H9 (cell line): ENCODE measurements around the gene LDLRAD4. TPM values are rescaled to one million over a fixed set of nuclear protein-coding genes. Genes with fewer than 3 reads are reported as not detected.

Source experiments
- DNase-seq: peaks from one replicate; pipeline ENCODE4 v3.0.0-alpha.2; 2017
- H2AFZ ChIP-seq: one replicate; pipeline ENCODE4 v1.6.1; 2013; ENCODE audit warnings: mild to moderate bottlenecking, low read length, control low read depth, moderate library complexity
- H2AK5ac ChIP-seq: 2 replicates; pipeline ENCODE4 v1.6.1; 2013; ENCODE audit warnings: low read length, control low read depth, mixed read lengths; ENCODE audit not compliant: insufficient read length
- H2BK120ac ChIP-seq: one replicate; pipeline ENCODE4 v1.6.1; 2013; ENCODE audit warnings: low read depth, mild to moderate bottlenecking, low read length, control low read depth, inconsistent platforms; ENCODE audit not compliant: poor library complexity, severe bottlenecking
- H2BK12ac ChIP-seq: 2 replicates; pipeline ENCODE4 v1.6.1; 2013; ENCODE audit warnings: low read length, control low read depth, mixed read lengths, low read depth; ENCODE audit not compliant: insufficient read length
- H2BK15ac ChIP-seq: 2 replicates; pipeline ENCODE4 v1.6.1; 2013; ENCODE audit warnings: low read depth, low read length, control low read depth
- H2BK20ac ChIP-seq: one replicate; pipeline ENCODE4 v1.6.1; 2013; ENCODE audit warnings: low read depth, mild to moderate bottlenecking, low read length, control low read depth, inconsistent platforms; ENCODE audit not compliant: poor library complexity, severe bottlenecking
- H2BK5ac ChIP-seq: 2 replicates; pipeline ENCODE4 v1.6.1; 2013; ENCODE audit warnings: low read length, control low read depth, mixed read lengths; ENCODE audit not compliant: insufficient read length
- H3K14ac ChIP-seq: 2 replicates; pipeline ENCODE4 v1.6.1; 2013; ENCODE audit warnings: low read length, control low read depth; ENCODE audit not compliant: insufficient read depth
- H3K18ac ChIP-seq: 2 replicates; pipeline ENCODE4 v1.6.1; 2013; ENCODE audit warnings: low read depth, mild to moderate bottlenecking, mixed read lengths, low read length, control low read depth; ENCODE audit not compliant: insufficient read length
- H3K23ac ChIP-seq: 2 replicates; pipeline ENCODE4 v1.6.1; 2013; ENCODE audit warnings: low read length, control low read depth, mixed read lengths, low read depth; ENCODE audit not compliant: insufficient read length
- H3K23me2 ChIP-seq: 2 replicates; pipeline ENCODE4 v1.6.1; 2013; ENCODE audit warnings: low read depth, mild to moderate bottlenecking, mixed read lengths, low read length, control low read depth; ENCODE audit not compliant: insufficient read length, poor library complexity, severe bottlenecking
- H3K27ac ChIP-seq: 2 replicates; pipeline ENCODE4 v1.5.1; 2013; ENCODE audit warnings: low read length, control low read depth, mixed read lengths, low read depth; ENCODE audit not compliant: insufficient read length
- H3K27me3 ChIP-seq: 2 replicates; pipeline ENCODE4 v1.6.1; 2013; ENCODE audit warnings: low read length, control low read depth, inconsistent platforms; ENCODE audit not compliant: insufficient read depth
- H3K4ac ChIP-seq: 2 replicates; pipeline ENCODE4 v1.6.1; 2013; ENCODE audit warnings: low read depth, mild to moderate bottlenecking, control low read depth, inconsistent platforms, low read length, moderate library complexity
- H3K4me1 ChIP-seq: 2 replicates; pipeline ENCODE4 v1.6.1; 2013; ENCODE audit warnings: low read length, control low read depth, inconsistent platforms; ENCODE audit not compliant: insufficient read depth
- H3K4me2 ChIP-seq: 2 replicates; pipeline ENCODE4 v1.6.1; 2013; ENCODE audit warnings: low read length, control low read depth, mixed read lengths; ENCODE audit not compliant: insufficient read length, insufficient read depth
- H3K56ac ChIP-seq: 2 replicates; pipeline ENCODE4 v1.6.1; 2013; ENCODE audit warnings: low read depth, mild to moderate bottlenecking, mixed read lengths, low read length, control low read depth; ENCODE audit not compliant: insufficient read length
- H3K79me1 ChIP-seq: 2 replicates; pipeline ENCODE4 v1.6.1; 2013; ENCODE audit warnings: low read depth, mild to moderate bottlenecking, moderate library complexity, low read length, control low read depth, inconsistent platforms; ENCODE audit not compliant: insufficient read depth, poor library complexity, severe bottlenecking
- H3K79me2 ChIP-seq: 2 replicates; pipeline ENCODE4 v1.6.1; 2013; ENCODE audit warnings: low read length, control low read depth, inconsistent platforms; ENCODE audit not compliant: insufficient read depth
- H3K9ac ChIP-seq: 2 replicates; pipeline ENCODE4 v1.6.1; 2013; ENCODE audit warnings: low read length, control low read depth, mixed read lengths; ENCODE audit not compliant: insufficient read length; ENCODE audit errors: extremely low read depth
- H3K9me3 ChIP-seq: one replicate; pipeline ENCODE4 v1.6.1; 2013; ENCODE audit warnings: low read depth, low read length, inconsistent platforms; ENCODE audit not compliant: control insufficient read depth
- H3T11ph ChIP-seq: one replicate; pipeline ENCODE4 v1.6.1; 2013; ENCODE audit warnings: mild to moderate bottlenecking, low read length, control low read depth, inconsistent platforms
- H4K20me1 ChIP-seq: one replicate; pipeline ENCODE4 v1.6.1; 2013; ENCODE audit not compliant: control insufficient read depth, insufficient read length, insufficient read depth
- H4K5ac ChIP-seq: 2 replicates; pipeline ENCODE4 v1.6.1; 2013; ENCODE audit warnings: low read depth, mild to moderate bottlenecking, mixed read lengths, low read length, control low read depth; ENCODE audit not compliant: insufficient read length
- H4K8ac ChIP-seq: replicated peaks from 2 replicates; pipeline ENCODE4 v1.6.1; 2013; ENCODE audit warnings: low read length, control low read depth, mixed read lengths, low read depth; ENCODE audit not compliant: insufficient read length
- H4K91ac ChIP-seq: 2 replicates; pipeline ENCODE4 v1.6.1; 2013; ENCODE audit warnings: low read depth, mild to moderate bottlenecking, moderate library complexity, mixed read lengths, low read length, control low read depth; ENCODE audit not compliant: insufficient read length
- H3K27ac Mint-ChIP-seq, 3 experiments: 2 replicates in 2 of 3; 3 replicates in 1 of 3; pipeline ENCODE4 v1.8.0; 2020 to 2021; ENCODE audit warnings: mixed read lengths in 3 of 3, mild to moderate bottlenecking in 1 of 3, moderate library complexity in 1 of 3
- H3K27me3 Mint-ChIP-seq: 2 replicates; pipeline ENCODE4 v1.8.0; 2021; ENCODE audit warnings: low read depth, mild to moderate bottlenecking, moderate library complexity, mixed read lengths
- H3K36me3 Mint-ChIP-seq, 3 experiments: 2 replicates in 2 of 3; 3 replicates in 1 of 3; pipeline ENCODE4 v1.8.0; 2020 to 2021; ENCODE audit warnings: low read depth in 3 of 3, mixed read lengths in 3 of 3; ENCODE audit not compliant: insufficient read depth in 1 of 3
- H3K4me1 Mint-ChIP-seq, 2 experiments: 2 replicates each; pipeline ENCODE4 v1.8.0; 2020; ENCODE audit warnings: mixed read lengths in 2 of 2
- H3K4me3 Mint-ChIP-seq, 2 experiments: 2 replicates in 1 of 2; 3 replicates in 1 of 2; pipeline ENCODE4 v1.8.0; 2020 to 2021; ENCODE audit warnings: mild to moderate bottlenecking in 2 of 2, mixed read lengths in 2 of 2, moderate library complexity in 1 of 2
- H3K9me3 Mint-ChIP-seq, 2 experiments: 2 replicates in 1 of 2; 3 replicates in 1 of 2; pipeline ENCODE4 v1.8.0; 2020; ENCODE audit warnings: mild to moderate bottlenecking in 2 of 2, mixed read lengths in 2 of 2, moderate library complexity in 1 of 2
- WGBS: extraction: QIAGEN DNeasy Blood & Tissue Kit; methylation state at CpG from one replicate; pipeline ENCODE4 v1.1.7; 2013; ENCODE audit warnings: missing lambda C conversion rate, low lambda C conversion rate, mixed read lengths; ENCODE audit not compliant: insufficient read length; ENCODE audit errors: extremely low coverage; 5-methylcytosine and 5-hydroxymethylcytosine counted together
- total RNA-seq: library from RNA; stranded (reverse); gene quantifications from 2 replicates; pipeline ENCODE4 v1.2.1, GENCODE V29; 2021
- TF ChIP-seq, protein P1 (sequence below): fragments of 200-600 bp; sonication (generic); conservative IDR thresholded peaks from 3 replicates; pipeline ENCODE4 v1.8.0; 2021; ENCODE audit warnings: antibody characterized with exemption, mild to moderate bottlenecking

Gene LDLRAD4
- total RNA-seq, 1 experiment from 2014 or later, result 3.9 TPM

DNA sequence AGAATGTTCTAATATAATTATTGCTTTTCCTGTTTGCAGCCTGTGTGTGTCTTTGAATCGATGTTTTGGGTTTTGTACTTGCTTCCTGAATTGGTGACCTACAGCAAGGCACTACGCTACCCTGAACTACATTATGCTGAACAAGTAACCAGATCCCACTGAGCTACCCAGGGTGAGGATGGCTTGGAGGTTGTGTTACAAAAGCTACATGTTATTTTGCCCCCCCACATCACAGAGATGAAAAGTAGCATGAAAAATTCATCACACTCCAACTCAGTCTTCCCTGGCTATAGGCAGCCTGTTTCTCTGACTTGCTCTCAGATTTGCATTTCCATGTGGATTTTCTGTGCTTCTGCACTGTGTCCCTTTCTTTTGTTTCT is 162.1 kb downstream of the LDLRAD4 start:
- Mint-ChIP-seq H3K9me3 (no peaks in the 10 kb centered on the region), H3K27ac (no peak overlapping the region; a peak in 1 of 7 replicates), H3K27me3 (no peaks in the 10 kb centered on the region; the same call in 1 of the 2 replicates), H3K4me3 (no peak overlapping the region), H3K4me1 (peaks cover 8 to 12% of the 10 kb centered on the region in 2 experiments), H3K36me3 (no peaks in the 10 kb centered on the region)
- no peak for DNase-seq
- Histone ChIP-seq H3T11ph (no peak overlapping the region), H3K79me2 (no peaks in the 10 kb centered on the region), H3K27ac (no peak overlapping the region), H2BK120ac (no peak overlapping the region), H3K9ac (no peak overlapping the region), H2BK5ac (no peak overlapping the region), H4K8ac (no peak overlapping the region), H3K9me3 (no peaks in the 10 kb centered on the region), H3K18ac (no peak overlapping the region), H3K79me1 (no peaks in the 10 kb centered on the region), H2AK5ac (no peak overlapping the region), H2AFZ (no peak overlapping the region), H4K91ac (no peak overlapping the region), H3K4me1 (no peaks in the 10 kb centered on the region), H4K20me1 (no peaks in the 10 kb centered on the region), H3K4ac (no peak overlapping the region), H3K23ac (no peak overlapping the region), H2BK20ac (no peak overlapping the region), H3K27me3 (no peaks in the 10 kb centered on the region), H3K4me2 (no peak overlapping the region), H4K5ac (no peak overlapping the region), H3K56ac (no peak overlapping the region), H2BK12ac (no peak overlapping the region), H3K23me2 (no peaks in the 10 kb centered on the region), H3K14ac (no peak overlapping the region), H2BK15ac (no peak overlapping the region)
- WGBS, result no CpG with 5 or more reads among the region's 2 CpGs
- TF ChIP-seq, protein P1, sequence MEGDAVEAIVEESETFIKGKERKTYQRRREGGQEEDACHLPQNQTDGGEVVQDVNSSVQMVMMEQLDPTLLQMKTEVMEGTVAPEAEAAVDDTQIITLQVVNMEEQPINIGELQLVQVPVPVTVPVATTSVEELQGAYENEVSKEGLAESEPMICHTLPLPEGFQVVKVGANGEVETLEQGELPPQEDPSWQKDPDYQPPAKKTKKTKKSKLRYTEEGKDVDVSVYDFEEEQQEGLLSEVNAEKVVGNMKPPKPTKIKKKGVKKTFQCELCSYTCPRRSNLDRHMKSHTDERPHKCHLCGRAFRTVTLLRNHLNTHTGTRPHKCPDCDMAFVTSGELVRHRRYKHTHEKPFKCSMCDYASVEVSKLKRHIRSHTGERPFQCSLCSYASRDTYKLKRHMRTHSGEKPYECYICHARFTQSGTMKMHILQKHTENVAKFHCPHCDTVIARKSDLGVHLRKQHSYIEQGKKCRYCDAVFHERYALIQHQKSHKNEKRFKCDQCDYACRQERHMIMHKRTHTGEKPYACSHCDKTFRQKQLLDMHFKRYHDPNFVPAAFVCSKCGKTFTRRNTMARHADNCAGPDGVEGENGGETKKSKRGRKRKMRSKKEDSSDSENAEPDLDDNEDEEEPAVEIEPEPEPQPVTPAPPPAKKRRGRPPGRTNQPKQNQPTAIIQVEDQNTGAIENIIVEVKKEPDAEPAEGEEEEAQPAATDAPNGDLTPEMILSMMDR, result no peak
